Measurements from ENCODE around the gene OMA1.
"Not testable (repeated sequence)": the region's sequence is repeated elsewhere in the genome, so short reads cannot be mapped to it uniquely, and the experiment has no call there.

OMA1 gene

GRCh38 chr1:58529284-58529683 lies 17.2 kb downstream of the OMA1 start:
- in situ Hi-C loops (cut with HindIII; ENCODE audit: low sequenced_read_pairs), result no loop called here

DNA sequence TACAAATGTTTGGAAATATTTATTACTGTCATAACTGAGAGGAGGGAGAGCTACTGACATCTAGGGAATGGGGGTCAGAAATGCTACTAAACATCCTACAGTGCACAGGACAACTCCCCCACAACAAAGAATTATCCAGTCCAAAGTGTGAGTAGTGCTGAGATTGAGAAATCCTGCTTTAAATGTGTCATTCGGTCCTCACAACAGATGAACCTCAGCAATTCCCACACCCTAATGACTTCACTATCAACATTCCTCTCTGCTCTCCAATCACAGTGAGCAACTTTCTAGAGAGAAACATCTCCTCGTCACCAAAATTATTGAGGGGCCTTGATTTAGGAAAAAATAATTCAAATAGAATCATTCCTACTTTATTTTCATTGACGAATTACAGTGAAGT lies 18.0 kb downstream of the OMA1 start:
- in situ Hi-C loops (cut with HindIII; ENCODE audit: low sequenced_read_pairs), result no loop called here

DNA sequence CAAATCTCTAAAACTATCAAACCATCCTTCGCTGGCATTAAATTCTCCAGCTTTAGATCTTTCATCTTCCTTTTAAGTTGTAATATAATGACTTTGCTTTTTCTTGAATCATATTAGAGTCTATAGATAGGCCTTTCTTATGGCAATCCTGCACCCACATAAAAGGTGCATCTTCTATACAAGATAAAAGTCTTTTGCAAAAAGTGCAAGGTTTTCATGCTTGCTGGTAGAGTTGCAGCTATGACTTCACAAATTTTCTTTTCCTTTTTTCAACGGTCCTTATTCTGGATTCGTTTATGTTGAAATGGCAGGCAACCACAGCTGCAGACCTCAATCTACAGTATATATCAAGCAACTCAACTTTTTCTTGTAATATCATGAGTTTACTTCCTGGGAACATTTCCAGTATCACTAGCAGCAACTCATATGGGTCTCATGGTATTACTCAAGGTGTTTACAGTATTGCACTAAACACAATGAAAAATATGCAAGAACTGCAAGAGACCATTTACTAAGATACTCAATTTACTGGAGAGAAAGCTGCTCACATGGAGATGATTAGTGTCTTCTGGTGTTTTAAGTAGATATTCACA lies 22.1 kb downstream of the OMA1 start:
- in situ Hi-C loops (cut with HindIII; ENCODE audit: low sequenced_read_pairs), result no loop called here

GRCh38 chr1:58515794-58516401 lies 30.6 kb downstream of the OMA1 start:
- in situ Hi-C loops (cut with HindIII; ENCODE audit: low sequenced_read_pairs), result no loop called here

- in situ Hi-C loops (cut with HindIII; ENCODE audit: low sequenced_read_pairs), result no loop called here
Observed at GRCh38 chr1:58513956-58514355, 32.6 kb downstream of the OMA1 start.

DNA sequence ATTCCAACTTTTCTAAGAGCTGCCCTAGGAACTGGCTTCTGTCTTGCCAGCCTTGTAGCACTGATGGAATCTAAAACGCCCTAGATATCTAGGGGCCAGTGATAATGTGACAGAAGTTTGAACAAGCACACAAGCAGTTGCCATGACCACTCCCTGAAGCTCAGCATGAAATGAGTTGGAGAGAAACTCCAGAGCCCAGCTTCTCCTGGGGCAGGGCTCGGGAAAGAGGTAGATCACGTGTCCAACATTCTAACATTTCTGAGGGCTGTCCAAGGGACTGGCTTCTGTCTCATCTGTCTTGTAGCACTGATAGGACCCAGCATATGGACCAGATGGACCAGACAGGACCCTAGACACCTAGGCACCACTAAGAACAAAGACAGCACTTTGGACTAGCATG lies 37.9 kb downstream of the OMA1 start:
- in situ Hi-C loops (cut with HindIII; ENCODE audit: low sequenced_read_pairs), result no loop called here

GRCh38 chr1:58505286-58505685 lies 41.2 kb downstream of the OMA1 start:
- in situ Hi-C loops (cut with HindIII; ENCODE audit: low sequenced_read_pairs), result no loop called here

- in situ Hi-C loops (cut with HindIII; ENCODE audit: low sequenced_read_pairs), result no loop called here
Observed at GRCh38 chr1:58502519-58502918, 44.0 kb downstream of the OMA1 start.

DNA sequence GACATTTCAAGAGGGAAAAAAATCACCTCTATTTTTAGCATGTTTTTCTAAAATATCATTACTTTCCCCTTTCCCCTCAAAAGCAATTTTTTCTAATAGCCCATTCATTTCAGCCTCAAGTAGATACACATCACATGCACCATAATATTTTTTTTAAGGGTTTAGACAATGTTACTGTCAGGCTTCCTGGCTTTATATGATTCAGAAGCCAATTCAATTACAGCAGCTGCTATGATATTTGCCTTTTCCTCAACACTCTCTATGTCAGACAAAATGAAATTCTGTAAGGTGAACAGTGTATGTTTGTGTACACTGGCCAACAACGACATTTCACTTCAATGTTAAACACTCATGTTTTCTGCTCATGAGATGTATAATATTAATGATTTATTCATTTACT lies 46.5 kb downstream of the OMA1 start:
- in situ Hi-C loops (cut with HindIII; ENCODE audit: low sequenced_read_pairs), result no loop called here

DNA sequence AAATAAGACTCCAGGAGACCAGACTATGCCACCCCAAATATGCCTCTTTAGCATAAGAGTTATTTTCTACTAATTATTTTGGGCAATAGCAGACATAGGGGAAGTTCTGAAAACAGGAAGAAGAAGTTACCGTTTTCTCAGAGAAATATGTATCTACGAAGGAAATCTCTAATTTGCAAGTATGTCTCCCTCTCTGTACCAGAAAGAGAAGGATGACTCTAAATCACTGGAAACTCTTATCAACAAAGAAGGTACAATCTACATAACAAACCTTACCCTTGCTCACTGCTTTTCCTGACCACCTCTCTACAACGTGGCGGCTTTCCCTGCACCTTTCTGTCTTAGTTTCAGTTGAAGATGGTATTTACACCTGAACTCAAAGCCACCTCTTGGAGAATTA lies 49.0 kb downstream of the OMA1 start:
- in situ Hi-C loops (cut with HindIII; ENCODE audit: low sequenced_read_pairs), result no loop called here

- in situ Hi-C loops (cut with HindIII; ENCODE audit: low sequenced_read_pairs), result no loop called here
Observed at GRCh38 chr1:58496042-58496441, 50.5 kb downstream of the OMA1 start.

GRCh38 chr1:58488914-58489313 lies 57.6 kb downstream of the OMA1 start:
- in situ Hi-C loops (cut with HindIII; ENCODE audit: low sequenced_read_pairs), result not testable (repeated sequence)

GRCh38 chr1:58487002-58487401 lies 59.5 kb downstream of the OMA1 start:
- in situ Hi-C loops (cut with HindIII; ENCODE audit: low sequenced_read_pairs), result no loop called here

GRCh38 chr1:58481962-58482361 lies 64.6 kb downstream of the OMA1 start:
- in situ Hi-C loops (cut with HindIII; ENCODE audit: low sequenced_read_pairs), result no loop called here

DNA sequence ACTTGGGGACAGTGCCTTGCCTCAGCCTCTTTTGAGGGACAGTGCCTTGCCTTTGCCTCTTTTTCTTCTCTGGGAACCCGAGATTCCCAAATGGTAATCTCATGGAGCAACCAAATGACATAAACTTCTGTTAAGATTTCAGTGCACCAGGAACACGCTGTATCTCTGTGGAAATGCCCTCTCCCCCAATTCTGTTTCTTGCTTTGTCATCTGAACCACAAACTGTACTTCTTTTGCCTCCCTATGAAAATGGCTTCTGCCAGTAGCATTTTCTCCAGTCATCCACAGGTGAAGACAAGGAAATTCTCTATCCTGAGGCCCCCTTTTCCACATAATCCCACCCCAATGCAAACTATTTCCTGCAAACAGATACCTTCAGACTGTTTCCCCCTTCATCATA lies 66.3 kb downstream of the OMA1 start:
- in situ Hi-C loops (cut with HindIII; ENCODE audit: low sequenced_read_pairs), result no loop called here

DNA sequence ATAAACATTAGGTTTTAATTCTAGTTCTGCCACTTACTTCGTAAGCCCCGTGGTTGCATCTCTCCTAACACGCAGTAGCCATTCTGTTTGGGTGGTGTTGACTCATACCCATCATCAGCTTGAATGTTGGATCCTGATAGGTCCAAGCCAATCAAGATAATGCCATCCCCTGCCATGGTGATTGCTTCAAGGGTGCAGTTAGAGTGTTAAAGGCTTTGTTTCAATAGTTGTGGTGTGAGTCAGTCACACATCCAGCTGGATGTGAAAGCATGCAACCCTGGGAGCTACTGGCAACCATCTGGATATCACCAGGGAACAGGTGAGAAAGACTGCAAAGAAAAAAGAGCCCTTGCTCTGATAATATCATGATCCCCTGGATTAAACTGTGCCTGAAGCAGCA lies 69.1 kb downstream of the OMA1 start:
- in situ Hi-C loops (cut with HindIII; ENCODE audit: low sequenced_read_pairs), result no loop called here

GRCh38 chr1:58476179-58476578 lies 70.3 kb downstream of the OMA1 start:
- in situ Hi-C loops (cut with HindIII; ENCODE audit: low sequenced_read_pairs), result no loop called here

GRCh38 chr1:58469476-58469875 lies 77.0 kb downstream of the OMA1 start:
- in situ Hi-C loops (cut with HindIII; ENCODE audit: low sequenced_read_pairs), result no loop called here

- in situ Hi-C loops (cut with HindIII; ENCODE audit: low sequenced_read_pairs), result no loop called here
Observed at GRCh38 chr1:58469016-58469415, 77.5 kb downstream of the OMA1 start.

DNA sequence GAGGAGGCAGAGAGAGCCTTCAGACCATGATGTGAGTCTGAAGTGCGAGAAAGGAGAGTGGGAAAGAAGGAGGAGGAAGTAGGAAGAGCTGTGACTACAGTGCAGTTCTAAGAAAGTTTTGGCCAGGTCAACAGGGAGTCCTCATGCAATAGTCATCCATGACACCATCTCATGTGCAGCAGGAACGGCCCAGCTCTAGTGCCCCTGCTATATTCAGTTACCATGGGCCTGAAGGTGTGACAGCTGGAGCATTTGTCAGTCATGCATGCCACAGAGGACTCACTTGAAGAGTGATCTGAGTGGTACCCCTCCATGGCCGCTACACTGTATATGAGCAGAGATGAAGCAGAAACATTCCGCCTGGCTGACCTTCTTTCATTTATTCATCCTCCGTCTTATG lies 77.9 kb downstream of the OMA1 start:
- in situ Hi-C loops (cut with HindIII; ENCODE audit: low sequenced_read_pairs), result no loop called here

GRCh38 chr1:58466630-58467241 lies 79.8 kb downstream of the OMA1 start:
- in situ Hi-C loops (cut with HindIII; ENCODE audit: low sequenced_read_pairs), result no loop called here

- in situ Hi-C loops (cut with HindIII; ENCODE audit: low sequenced_read_pairs), result no loop called here
Observed at GRCh38 chr1:58465825-58466629, 80.5 kb downstream of the OMA1 start.

Measured in DLD1 (cell line).